Endometrium (tissue), 2 donors: ENCODE data around the gene KRTAP10-11.
"Not testable (repeated sequence)": the region's sequence is repeated elsewhere in the genome, so short reads cannot be mapped to it uniquely, and the experiment has no call there.

Source experiments
- FAIRE-seq: peaks from 2 replicates; lab custom pipeline; 2012; peaks lifted over from hg19 to GRCh38; lab: Jason Lieb, UNC
- donor health status: control.
- donor health status: control.

KRTAP10-11 gene, protein sequence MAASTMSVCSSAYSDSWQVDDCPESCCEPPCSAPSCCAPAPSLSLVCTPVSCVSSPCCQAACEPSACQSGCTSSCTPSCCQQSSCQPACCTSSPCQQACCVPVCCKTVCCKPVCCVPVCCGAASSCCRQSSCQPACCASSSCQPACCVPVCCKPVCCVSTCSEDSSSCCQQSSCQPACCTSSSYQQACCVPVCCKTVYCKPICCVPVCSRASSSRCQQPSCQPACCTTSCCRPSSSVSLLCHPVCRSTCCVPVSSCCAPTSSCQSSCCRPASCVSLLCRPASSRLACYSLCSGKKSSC

DNA sequence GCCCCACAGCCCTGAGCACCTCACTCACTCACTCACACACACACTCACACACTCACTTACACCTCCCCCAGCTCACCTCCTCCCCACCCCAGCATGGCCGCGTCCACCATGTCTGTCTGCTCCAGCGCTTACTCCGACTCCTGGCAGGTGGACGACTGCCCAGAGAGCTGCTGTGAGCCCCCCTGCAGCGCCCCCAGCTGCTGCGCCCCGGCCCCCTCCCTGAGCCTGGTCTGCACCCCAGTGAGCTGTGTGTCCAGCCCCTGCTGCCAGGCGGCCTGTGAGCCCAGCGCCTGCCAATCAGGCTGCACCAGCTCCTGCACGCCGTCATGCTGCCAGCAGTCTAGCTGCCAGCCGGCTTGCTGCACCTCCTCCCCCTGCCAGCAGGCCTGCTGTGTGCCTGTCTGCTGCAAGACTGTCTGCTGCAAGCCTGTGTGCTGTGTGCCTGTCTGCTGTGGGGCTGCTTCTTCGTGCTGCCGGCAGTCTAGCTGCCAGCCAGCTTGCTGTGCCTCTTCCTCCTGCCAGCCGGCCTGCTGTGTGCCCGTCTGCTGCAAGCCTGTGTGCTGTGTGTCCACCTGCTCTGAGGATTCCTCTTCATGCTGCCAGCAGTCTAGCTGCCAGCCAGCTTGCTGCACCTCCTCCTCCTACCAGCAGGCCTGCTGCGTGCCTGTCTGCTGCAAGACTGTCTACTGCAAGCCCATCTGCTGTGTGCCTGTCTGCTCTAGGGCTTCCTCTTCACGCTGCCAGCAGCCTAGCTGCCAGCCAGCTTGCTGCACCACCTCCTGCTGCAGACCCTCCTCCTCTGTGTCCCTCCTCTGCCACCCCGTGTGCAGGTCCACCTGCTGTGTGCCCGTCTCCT, at the start of gene KRTAP10-11:
TSS of gene KRTAP10-11 (plus strand) at position 49 of the 856 bp plus-strand sequence. CDS start at position 94, 45 bp downstream.
- FAIRE-seq: not testable (repeated sequence)

DNA sequence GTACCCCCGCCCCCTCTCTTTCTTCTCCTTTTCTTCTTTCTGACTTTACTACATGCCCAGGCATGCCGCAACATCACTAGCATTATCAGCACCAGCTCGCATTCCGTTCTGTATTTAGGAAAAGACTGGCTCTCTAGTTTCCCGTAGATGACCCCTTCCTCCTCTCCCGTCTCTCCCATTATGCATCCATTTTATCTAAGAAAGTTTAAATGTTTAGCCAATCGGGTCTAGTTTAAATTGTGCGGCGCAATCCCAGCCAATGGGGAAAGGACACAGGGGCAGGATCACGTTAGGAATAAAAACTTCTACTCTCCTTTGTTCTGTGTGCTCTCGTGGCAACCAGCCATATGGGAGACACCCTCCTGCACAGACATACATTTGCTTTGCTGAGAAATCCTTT, 48.2 kb upstream of the KRTAP10-11 start:
- FAIRE-seq: no peak

DNA sequence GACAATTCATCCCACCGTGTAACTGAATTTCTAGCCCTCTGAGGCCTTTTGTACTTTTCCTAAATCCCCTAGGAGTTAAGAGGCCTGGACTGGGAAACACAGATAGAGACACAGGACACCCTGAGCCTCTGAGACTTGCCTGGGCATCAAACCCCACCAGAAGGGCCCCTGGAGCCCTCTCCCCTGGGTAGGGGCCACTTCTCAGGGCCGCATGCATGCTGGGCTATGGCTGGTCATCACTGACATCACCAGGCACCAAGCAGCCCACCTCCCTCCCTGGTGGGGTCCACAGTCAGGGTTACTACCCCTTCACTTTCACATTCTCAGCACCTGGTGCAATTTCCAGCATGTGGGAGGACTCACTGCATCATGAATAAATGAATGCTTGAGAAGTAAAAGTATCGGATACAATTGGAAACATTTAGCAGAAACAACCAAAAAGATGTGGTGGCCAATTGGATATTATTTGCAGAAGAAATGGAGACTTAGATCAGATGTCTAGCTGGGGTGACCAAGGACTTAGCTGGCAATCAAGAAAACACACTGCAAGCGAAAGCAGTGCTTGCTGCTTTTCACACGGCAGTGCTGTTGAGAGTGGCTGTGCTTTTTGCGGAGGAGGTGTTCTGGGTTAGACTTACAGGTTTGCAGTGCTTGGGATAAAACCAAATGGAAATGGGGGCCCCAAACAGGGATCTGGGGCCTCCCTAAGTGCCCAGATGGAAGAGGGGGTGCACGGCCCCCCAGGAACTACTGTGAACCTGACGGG, 46.8 kb upstream of the KRTAP10-11 start:
- FAIRE-seq: no peak

DNA sequence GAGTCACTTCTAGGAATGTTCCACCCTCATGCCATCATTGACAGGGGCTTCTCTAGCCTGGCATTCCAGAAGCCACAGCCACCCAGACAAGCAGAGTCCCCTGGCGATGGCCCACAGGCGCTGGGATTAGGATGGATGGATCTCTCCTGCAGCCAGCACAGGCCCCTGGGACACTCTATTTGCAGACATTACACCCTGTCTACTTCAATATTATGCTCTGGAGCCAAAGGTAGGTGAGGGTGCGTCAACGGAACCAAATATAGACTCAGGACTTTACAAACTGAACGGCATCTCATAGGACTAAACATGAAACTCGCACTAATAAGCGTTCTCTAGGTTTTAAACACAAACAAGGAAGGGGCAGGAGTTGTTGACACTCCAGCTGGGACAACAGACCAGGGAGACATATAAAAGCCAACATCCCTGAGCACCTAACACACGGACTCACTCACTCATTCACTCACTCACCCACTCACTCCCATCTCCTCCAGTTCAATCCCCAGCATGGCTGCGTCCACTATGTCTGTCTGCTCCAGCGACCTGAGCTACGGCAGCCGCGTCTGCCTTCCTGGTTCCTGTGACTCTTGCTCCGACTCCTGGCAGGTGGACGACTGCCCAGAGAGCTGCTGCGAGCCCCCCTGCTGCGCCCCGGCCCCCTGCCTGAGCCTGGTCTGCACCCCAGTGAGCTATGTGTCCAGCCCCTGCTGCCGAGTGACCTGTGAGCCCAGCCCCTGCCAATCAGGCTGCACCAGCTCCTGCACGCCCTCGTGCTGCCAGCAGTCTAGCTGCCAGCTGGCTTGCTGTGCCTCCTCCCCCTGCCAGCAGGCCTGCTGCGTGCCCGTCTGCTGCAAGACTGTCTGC, 45.9 kb upstream of the KRTAP10-11 start, which contains the start of gene KRTAP10-7:
TSS of gene KRTAP10-7 (plus strand) at position 480 of the 861 bp plus-strand sequence. CDS start at position 505, 25 bp downstream.
- not testable (repeated sequence) for FAIRE-seq

DNA sequence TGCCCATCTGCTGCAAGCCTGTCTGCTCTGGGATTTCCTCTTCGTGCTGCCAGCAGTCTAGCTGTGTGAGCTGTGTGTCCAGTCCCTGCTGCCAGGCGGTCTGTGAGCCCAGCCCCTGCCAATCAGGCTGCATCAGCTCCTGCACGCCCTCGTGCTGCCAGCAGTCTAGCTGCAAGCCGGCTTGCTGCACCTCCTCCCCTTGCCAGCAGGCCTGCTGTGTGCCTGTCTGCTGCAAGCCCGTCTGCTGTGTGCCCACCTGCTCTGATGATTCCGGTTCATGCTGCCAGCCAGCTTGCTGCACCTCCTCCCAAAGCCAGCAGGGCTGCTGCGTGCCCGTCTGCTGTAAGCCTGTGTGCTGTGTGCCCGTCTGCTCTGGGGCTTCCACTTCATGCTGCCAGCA, 45.1 kb upstream of the KRTAP10-11 start:
- FAIRE-seq: not testable (repeated sequence)

DNA sequence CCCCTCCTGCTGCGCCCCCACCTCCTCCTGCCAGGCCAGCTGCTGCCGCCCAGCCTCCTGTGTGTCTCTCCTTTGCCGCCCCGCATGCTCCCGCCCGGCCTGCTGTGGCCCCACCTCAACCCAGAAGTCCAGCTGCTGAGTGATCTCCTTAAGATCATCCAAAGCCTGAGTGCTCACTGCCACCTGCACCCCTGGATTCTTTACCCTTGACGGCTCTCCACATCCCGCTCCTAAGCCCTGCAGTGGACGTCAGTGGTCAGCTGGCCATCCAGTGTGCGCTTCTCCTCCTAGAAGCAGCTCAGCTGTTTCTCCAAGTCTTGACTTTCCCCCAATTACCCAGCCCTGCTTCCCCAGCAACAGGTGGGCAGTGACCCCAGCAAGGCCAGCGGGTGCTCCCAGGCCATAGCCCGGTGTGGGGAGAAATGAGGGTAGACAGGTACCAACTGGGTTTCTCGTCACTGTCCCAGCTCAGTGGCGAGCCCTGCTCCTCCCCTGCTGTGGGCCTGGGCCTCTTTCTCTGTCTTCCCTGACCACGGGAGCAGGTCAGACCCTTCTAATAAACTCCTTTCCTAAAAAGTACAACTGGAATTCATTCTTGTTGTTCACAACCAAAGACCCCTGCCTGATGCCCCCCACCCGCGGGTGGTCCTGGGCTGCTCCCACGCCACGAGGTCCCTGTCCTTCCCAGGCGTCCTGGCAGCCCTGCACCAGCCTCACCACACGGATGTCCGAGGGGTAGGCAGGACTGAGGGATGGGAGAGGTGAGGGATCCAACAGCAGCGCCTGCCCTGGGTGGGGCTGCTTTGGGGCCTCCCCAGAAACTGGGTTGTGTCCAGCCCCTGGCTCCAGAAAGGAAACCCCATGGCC, 44.4 kb upstream of the KRTAP10-11 start:
- FAIRE-seq: no peak

DNA sequence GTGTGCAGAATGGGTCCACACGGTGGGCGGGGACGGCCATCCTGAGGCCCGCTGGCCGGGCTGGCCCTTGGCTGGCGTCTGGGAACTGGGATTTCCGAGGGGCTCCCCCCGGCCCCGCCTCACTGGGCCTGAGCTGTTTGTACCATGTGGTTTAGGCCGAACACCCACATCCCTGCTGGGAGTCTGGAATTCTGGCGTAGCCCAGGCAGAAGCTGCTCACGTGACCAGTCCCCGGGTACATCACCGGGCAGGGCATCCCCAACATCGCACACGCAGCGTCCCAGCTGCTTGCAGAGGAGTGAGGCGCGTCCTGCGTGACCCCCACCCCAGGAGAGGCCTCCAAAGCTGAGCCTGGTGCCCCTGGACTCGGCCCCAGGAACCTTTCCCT, 43.8 kb upstream of the KRTAP10-11 start:
- FAIRE-seq: no peak

DNA sequence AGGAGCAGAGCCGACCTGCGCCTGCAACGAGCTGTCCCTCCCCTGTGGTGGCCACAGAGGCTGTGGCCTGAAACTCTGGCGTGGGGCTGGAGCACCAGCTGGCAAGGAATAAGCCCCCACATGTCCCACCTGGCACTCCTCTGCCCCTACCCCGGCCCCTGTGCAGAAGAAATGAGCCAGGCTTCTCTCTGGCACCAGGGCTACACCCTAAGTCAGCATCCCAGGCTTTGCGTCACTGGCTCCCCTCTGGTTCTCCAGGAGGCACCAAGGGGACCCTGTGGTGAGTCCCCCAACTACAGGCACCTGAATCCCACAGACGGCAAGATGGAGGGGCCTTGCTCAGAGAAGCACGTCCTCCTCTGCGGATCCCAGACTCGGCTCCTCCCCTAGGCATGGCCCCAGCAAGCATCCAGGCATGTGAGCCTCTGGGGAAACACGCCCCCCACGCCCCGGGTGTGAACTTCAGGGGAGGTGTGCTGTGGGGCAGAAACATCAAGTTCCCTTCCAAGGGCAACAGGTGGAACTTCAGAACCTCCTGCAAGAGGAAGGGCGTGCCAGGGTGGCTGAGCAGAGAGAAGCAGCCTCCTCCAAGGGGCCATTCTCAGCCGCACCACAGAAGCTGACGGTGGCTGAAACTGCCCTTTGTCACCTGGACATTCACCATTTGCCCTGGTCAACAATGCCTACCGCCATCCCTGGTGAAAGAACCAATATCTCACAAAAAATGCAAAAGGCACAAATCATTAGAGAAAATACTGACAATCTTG, 42.9 kb upstream of the KRTAP10-11 start:
- FAIRE-seq: no peak

DNA sequence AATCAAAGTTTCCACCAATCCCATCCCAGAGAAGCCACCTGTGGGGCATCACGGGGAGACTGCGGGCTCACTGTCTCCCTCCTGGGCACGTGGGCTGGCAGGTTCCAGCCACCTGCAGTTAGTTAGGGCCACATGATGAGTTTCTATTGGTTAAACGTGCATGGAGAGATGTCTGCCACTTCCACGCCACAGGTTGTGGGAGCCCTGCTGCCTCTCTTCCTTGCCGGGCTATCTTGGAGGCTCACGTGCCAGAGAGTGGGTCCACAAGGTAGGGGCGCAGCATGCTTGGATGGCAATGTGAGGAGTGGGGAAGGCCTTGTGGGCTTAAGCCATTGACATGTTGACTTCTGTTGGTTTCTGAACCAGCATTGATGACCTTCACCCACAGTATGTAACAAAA, 42.3 kb upstream of the KRTAP10-11 start:
- FAIRE-seq: no peak

DNA sequence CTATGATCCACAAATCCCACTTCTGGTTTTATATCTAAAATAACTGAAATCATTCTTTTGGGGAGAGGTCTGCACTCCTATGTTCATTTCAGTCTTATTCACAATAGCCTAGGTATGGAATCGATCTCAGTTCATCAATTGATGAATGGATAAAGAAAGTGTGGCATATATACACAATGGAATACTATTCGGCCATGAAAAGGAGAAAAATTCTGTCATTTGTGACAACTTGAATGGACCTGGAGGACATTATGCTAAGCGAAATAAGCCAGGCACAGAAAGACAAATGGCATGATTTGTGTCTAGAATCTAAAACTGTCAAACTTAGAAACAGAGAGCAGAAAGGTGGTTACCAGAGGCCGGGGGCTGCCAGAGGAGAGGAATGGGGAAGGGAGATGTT, 39.7 kb upstream of the KRTAP10-11 start:
- no peak for FAIRE-seq

DNA sequence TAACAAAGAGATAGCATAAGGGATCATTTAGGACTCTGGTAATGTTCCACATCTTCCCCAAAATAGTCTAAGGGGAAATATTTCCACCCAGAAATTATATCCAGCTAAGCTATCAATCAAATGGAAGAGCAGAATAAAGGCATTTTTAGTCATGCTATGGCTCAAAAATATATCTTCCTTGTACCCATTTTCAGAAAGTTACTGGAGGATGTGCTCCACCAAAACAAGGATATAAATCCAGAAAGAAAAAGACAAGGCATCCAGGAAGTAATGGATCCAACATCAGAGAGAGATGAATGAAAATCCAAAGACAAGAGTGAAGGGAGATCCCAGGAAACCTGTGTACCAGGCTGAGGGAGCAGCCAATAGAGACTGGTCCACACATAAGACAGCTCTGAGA, 37.0 kb upstream of the KRTAP10-11 start:
- FAIRE-seq: no peak

DNA sequence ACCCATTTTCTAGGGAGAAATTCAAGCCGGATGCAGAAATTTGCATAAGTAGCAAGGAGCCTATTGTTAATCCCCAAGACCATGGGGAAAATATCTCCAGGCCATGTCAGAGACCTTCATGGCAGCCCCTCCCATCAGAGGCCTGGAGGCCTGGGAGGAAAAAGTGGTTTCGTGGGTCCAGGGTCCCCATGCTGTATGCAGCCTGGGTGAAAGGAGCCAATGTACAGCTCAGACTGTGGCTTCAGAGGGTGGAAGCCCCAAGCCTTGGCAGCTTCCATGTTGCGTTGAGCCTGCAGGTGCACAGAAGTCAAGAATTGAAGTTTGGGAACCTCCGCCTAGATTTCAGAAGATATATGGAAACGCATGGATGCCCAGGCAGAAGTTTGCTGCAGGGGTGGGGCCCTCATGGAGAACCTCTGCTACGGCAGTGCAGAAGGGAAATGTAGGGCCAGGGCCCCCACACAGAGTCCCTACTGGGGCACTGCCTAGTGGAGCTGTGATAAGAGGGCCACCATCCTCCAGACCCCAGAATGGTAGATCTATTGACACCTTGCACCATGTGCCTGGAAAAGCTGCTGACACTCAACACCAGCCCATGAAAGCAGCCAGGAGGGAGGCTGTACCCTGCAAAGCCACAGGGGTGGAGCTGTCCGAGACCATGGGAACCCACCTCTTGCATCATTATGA, 35.9 kb upstream of the KRTAP10-11 start:
- not testable (repeated sequence) for FAIRE-seq

DNA sequence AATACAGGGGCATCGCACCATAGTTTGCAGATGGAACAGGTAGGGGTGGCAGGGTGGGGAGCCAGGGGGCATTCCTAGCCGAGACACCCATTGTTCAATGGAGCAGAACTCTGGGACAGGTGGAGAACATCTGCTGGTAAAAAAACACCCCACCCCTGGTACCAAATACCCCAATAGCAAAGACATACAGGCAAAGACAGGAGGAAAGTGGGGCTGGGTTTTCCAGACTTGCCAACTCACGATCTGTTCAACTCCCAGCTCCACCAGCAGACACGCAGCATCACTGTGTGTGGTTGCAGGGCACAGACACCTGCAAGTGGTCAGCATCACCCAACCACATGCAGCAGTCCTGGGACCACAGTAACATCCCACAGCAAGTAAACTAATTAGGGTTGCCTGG, 34.7 kb upstream of the KRTAP10-11 start:
- no peak for FAIRE-seq

DNA sequence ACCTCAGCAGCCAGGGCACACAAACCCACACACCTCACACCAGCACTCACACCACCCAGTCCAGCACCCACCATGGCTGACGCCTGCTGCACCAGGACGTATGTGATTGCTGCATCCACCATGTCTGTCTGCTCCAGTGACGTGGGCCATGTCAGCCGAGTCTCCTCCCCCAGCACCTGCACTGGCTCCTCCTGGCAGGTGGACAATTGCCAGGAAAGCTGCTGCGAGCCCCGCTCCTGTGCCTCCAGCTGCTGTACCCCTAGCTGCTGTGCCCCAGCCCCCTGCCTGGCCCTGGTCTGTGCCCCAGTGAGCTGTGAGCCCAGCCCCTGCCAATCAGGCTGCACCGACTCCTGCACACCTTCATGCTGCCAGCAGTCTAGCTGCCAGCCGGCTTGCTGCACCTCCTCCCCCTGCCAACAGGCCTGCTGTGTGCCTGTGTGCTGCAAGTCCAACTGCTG, 34.2 kb upstream of the KRTAP10-11 start, which contains the start of gene KRTAP10-8:
TSS of gene KRTAP10-8 (plus strand) at position 51 of the 458 bp plus-strand sequence. CDS start at position 73, 22 bp downstream.
- FAIRE-seq: no peak

DNA sequence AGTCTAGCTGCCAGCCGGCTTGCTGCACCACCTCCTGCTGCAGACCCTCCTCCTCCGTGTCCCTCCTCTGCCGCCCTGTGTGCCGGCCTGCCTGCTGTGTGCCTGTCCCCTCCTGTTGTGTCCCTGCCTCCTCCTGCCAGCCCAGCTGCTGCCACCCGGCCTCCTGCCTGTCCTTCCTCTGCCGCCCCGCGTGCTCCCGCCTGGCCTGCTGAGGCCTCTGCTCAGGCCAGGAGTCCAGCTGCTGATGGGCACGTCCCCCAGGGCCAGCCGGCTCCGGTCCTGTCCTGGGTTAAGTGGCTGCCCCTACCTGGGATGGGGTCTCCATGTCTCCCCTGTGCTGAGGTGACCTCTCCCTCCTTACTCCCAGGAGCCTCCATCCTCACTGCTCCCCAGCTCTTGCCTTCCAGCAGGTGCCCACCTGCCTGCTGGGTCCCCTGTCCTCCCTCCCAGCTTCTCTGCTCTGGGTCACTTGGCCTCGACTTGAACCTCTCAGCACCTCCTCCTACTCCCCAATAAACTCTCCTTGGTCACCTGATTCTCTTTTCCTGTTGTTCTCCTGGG, 33.5 kb upstream of the KRTAP10-11 start:
- no peak for FAIRE-seq

DNA sequence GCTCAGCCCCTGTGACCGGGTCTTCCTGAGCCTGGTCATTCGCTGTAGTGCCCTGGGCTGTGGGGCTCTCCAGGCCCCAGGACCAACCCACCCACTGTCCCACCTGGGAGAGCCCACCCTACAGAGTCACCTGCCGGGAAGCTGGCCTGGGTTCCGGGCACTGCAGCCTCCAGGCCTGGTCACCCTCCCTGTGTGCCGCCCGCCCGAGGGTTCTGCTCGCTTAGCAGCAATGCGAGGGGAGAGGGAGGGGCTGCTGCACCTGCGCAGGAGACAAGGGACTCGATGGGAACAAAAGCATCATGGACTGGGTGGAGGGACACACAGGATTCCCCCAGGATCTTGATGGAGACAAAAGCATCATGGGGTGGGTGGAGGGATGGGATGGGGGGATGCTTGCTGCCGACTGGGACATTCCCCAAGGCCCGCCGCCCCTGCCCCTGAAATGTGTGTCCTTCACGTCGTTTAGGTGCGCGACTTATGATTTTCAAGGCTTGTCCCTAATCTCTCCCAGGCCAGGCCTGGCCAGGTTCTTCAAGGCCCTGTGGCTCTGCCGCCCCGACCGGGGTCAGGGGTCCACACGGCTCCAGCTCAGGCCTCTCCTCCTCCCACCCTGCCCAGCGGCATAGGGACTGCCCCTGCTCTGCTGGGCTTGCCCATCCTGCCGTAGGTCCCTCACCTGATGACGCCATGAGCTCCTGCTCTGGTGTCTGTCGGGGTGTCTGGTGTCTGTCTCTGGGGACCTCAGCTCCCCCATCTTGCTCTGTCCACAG, 32.6 kb upstream of the KRTAP10-11 start:
- no peak for FAIRE-seq

DNA sequence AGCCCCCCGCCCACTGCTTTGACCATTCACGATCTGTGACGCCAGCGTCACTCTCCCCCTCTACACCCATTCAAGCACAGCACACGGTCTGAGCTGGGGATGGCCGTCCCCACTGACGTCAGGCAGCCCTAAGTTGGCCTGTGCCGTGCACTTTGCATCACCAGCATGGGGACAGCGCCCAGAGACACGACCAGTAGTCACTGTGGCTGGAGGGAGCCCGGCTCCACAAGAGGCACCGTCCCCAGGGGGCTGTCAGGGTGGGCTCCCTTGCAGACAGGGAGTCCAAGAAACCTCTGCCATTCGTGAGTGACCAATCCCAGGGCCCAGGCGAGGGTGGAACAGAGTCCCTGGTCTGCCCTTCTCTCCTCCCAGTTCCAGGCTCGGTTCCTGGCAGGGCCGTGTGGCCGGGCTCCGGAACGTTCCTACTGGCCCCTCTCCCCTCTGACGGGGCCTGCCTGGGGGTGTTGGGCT, 32.0 kb upstream of the KRTAP10-11 start:
- no peak for FAIRE-seq

DNA sequence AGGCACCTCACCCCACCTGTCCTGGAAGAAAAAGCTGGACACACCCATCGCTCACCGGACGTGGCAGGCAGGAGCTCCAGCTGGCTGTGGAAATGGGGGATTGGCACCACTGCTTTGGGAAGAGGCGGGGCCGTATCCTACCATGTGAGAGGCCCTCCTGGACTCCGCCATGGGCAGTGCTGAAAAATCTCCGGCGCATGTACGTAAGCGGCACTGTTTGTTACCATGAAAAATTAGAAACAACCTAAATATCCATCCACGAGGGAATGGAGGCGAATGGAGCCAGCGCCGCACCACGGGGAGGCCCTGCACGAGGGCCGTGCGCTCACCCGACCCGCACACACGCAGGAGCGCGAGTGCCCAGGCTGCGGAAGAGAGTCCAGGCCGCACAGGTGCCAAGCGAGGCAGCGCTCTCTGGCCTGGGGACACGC, 31.2 kb upstream of the KRTAP10-11 start:
- FAIRE-seq: no peak
